ENCODE results near the gene TTC12. TPM values are rescaled to one million over a fixed set of nuclear protein-coding genes. Genes with fewer than 3 reads are reported as not detected.

The TTC12 gene
- total and polyA plus RNA-seq, 2 of the 4 experiments (the other 2 are of a cell fraction), result 10.0 to 14.7 TPM

DNA sequence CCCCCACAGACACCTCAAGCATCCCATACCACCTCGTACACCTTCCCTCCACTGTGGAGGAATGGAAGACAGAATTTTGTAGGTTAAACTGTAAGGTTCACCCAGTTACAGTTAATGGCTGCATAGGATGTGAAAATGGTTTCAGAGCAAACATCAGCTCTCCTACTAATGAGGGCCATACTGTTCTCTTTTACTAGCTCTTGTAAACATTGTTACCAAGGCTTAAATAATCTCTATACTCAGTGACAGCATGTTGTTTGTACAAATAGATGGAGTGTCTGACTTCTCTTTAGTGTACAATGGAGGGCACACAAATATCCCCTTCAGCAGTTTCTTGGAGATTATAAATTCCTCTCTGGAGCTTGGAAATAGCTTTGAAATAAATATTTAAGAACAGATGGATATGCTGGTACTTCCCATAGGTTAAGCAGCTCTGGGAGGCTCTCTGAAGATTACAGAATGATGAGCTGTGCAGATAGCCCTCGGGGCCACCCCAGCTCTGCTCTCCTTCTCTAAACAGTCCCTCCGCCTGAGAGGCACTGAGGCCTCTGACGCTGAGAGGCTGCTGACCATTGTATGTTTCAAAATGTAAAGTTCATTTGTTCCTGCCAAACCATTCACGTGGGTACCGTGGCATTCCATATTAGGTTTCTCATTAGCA is 25.7 kb downstream of the TTC12 start:
- H3K4ac ChIP-seq (ENCODE audit: low read depth, low read length), result no peak overlapping the region; the same call in 1 of the 2 replicates
- H3K9ac ChIP-seq (ENCODE audit: low read depth, low read length), result no peak overlapping the region
- H3K9me3 ChIP-seq (ENCODE audit: control insufficient read depth, insufficient read depth, low read length), result no peaks in the 10 kb centered on the region
- peak overlapping the region; percentile 34 for H2BK5ac ChIP-seq (ENCODE audit: low read depth, low read length, poor library complexity, severe bottlenecking)
- BruUV-seq (replicated peaks), result no TSS peak
- H4K91ac ChIP-seq (ENCODE audit: insufficient read depth, low read depth, low read length), result no peak overlapping the region
- no peak overlapping the region for H3K56ac ChIP-seq (ENCODE audit: extremely low read depth, insufficient read depth, low read length)
- no peak overlapping the region; the same call in 1 of the 2 replicates for H3K4me2 ChIP-seq (ENCODE audit: low read depth, low read length)
- ATAC-seq (ENCODE audit: low read depth), result peak; percentile 97
- H3K4me1 ChIP-seq (ENCODE audit: control insufficient read depth, insufficient read depth, low read length), result peaks cover 7% of the 10 kb centered on the region
- ChIA-PET CTCF (no interaction called here), POLR2A (ENCODE audit: unreplicated experiment) (no interaction called here)
- no peak overlapping the region for H4K5ac ChIP-seq (ENCODE audit: low read depth, low read length)
- H2BK15ac ChIP-seq (ENCODE audit: low read depth, low read length), result no peak overlapping the region
- H3K36me3 ChIP-seq (ENCODE audit: control insufficient read depth, insufficient read depth, low read length), result peaks cover 16% of the 10 kb centered on the region
- no peak overlapping the region for H2AK5ac ChIP-seq (ENCODE audit: low read depth, low read length)
- H3K27me3 ChIP-seq (ENCODE audit: control insufficient read depth, insufficient read depth, low read length), result no peaks in the 10 kb centered on the region
- DNase-seq, result peak; percentile 41
- no peak overlapping the region for H2AK9ac ChIP-seq (replicated peaks; ENCODE audit: low read depth, low read length, poor library complexity)
- no peak overlapping the region for H2AFZ ChIP-seq (replicated peaks; ENCODE audit: low read length, poor library complexity)
- no peak overlapping the region for H3K4me3 ChIP-seq (ENCODE audit: insufficient read depth, low read depth, low read length)
- no peak overlapping the region for H4K8ac ChIP-seq (ENCODE audit: low read depth in 2 of 2, low read length in 2 of 2)
- no peaks in the 10 kb centered on the region for H3K79me1 ChIP-seq (ENCODE audit: low read depth in 1 of 2, low read length in 2 of 2)
- in situ Hi-C loops (cut with MboI; ENCODE audit: low sequenced_read_pairs) (no loop called here), intact Hi-C loops (cut with micrococcal nuclease) (loop anchor here (2.0 kb wide), 1 partner anchor 25 kb away; the partner anchor contains the start of gene TTC12), dilution Hi-C loops (cut with HindIII; ENCODE audit: low sequenced_read_pairs, unreplicated experiment) (no loop called here)
- H2BK20ac ChIP-seq (ENCODE audit: low read depth, low read length), result no peak overlapping the region
- H4K20me1 ChIP-seq (ENCODE audit: insufficient read depth, low read length), result no peaks in the 10 kb centered on the region
- H3K23ac ChIP-seq (ENCODE audit: low read depth, low read length), result no peak overlapping the region
- H3K27ac ChIP-seq (ENCODE audit: insufficient read depth, low read length), result peak overlapping the region; percentile 64; the same call in 1 of the 2 replicates
- no peak overlapping the region for H3K14ac ChIP-seq (replicated peaks; ENCODE audit: low read depth, low read length)
- 0 out of 2 replicates have a peak, but pooled peaks cover 6% of the 10 kb centered on the region for H3K9me1 ChIP-seq (ENCODE audit: insufficient read depth, low read length)
- H2BK120ac ChIP-seq (ENCODE audit: low read depth, low read length), result no peak overlapping the region
- H3K18ac ChIP-seq (ENCODE audit: low read depth, low read length), result peak overlapping the region; percentile 29; the same call in 1 of the 2 replicates
- no CpG with 5 or more reads among the region's 6 CpGs for WGBS, 2 experiments (ENCODE audit: extremely low coverage in 2 of 2, insufficient read length in 1 of 2)
- no peak for TF ChIP-seq CHD1 (IDR thresholded peaks at IDR 0.05; ENCODE audit: low read depth, low read length)

Data from IMR-90 (cell line).